Right lobe of liver (tissue), 4 donors: Measurements from ENCODE around the gene NTN4.

Experiments used
- POLR2A ChIP-seq: fragments of 450-650 bp; IDR thresholded peaks from one replicate; pipeline ENCODE4 v1.6.1; 2017; ENCODE audit warnings: antibody characterized with exemption, mild to moderate bottlenecking
- TF ChIP-seq, protein P1 (sequence below), 4 donors: fragments of 200-600 bp in 3 of 4; fragments of 450-650 bp in 1 of 4; IDR thresholded peaks; one replicate each; pipeline versions ENCODE4 v1.5.1 to v1.8.0; 2016 to 2022; ENCODE audit warnings: antibody characterized with exemption in 4 of 4, mild to moderate bottlenecking in 2 of 4
- donor health status: DM: no; HTN: no; CAD: no.
- donor health status: DM: no; HTN: no; CAD: no.
- donor health status: DM: no; HTN: yes; CAD: no.

GRCh38 chr12:95790033-95790916 lies at the start of gene NTN4:
- TF ChIP-seq, protein P1, sequence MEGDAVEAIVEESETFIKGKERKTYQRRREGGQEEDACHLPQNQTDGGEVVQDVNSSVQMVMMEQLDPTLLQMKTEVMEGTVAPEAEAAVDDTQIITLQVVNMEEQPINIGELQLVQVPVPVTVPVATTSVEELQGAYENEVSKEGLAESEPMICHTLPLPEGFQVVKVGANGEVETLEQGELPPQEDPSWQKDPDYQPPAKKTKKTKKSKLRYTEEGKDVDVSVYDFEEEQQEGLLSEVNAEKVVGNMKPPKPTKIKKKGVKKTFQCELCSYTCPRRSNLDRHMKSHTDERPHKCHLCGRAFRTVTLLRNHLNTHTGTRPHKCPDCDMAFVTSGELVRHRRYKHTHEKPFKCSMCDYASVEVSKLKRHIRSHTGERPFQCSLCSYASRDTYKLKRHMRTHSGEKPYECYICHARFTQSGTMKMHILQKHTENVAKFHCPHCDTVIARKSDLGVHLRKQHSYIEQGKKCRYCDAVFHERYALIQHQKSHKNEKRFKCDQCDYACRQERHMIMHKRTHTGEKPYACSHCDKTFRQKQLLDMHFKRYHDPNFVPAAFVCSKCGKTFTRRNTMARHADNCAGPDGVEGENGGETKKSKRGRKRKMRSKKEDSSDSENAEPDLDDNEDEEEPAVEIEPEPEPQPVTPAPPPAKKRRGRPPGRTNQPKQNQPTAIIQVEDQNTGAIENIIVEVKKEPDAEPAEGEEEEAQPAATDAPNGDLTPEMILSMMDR (IDR thresholded peaks at IDR 0.05), result no peak
- peak; percentile 54 for TF ChIP-seq POLR2A
